GM21367 (cell line): Measurements from ENCODE around the gene CDKN2AIP.

ENCODE experiments used
- ATAC-seq: cut with Tn5 transposase; IDR thresholded peaks from one replicate; pipeline ENCODE4 v1.9.1; 2021; ENCODE audit not compliant: unreplicated experiment

The CDKN2AIP gene

DNA sequence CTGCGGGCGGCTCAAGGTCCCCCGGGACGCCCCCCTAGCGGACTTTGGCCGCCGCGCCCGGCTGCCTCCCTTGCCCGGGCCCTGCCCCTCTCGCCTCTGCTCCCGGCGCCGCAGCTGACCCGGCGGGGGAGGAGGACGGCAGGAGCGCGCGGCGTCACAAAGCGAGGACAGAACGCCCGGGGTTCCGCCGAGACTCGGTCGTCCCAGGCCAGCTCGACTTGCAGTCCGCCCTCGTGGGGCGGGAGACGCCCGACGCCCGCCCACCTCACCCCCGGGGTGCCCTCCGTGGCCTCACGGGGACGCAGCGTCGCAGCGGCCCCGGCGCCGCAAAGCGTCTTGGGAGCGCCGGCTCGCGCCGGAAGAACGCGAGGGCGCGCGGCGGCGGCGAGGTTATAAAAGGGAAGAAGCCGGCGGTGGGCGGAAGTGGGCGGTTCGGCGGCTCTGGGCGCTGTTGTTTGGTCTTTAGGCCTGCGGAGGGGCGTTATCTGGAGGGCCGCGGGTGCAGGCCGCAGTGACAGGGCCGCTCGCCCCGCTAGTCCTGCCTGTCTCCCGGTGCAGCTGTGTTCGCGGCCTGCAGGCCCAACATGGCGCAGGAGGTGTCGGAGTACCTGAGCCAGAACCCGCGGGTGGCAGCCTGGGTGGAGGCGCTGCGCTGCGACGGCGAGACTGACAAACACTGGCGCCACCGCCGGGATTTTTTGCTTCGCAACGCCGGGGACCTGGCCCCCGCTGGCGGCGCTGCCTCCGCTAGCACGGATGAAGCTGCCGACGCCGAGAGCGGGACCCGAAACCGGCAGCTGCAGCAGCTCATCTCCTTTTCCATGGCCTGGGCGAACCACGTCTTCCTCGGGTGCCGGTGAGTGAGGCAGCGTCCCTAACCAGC lies at the start of gene CDKN2AIP:
TSS of gene CDKN2AIP (plus strand) at position 423 of the 883 bp plus-strand sequence. CDS start at position 585, 162 bp downstream.
- peak; percentile 81 for ATAC-seq

- ATAC-seq, result no peak
These were observed 49.0 kb upstream of the CDKN2AIP start for GRCh38 chr4:183395395-183395794.

DNA sequence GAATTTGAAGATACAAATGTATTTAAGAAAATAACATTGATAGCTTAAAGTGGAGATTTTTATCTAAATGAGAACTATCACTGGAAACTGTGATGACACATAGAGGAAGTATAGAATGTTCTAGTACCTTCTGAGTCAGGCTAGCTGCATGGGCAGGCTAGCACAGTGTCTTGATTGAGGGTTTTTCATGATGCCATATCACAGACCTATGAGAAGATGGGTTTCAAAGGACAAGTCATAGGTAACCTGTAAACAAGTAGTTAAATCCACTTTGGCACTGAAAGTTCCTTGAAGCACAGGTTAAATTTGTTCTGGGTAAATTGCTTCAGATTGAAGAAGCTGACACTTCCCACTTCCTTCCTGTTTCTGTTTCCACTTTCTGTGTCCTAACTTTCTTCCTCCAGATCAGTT lies 48.2 kb upstream of the CDKN2AIP start:
- ATAC-seq, result no peak

GRCh38 chr4:183397741-183398297 lies 46.6 kb upstream of the CDKN2AIP start:
- no peak for ATAC-seq

- ATAC-seq, result peak; percentile 91
These were observed 45.9 kb upstream of the CDKN2AIP start for GRCh38 chr4:183398298-183399125.

DNA sequence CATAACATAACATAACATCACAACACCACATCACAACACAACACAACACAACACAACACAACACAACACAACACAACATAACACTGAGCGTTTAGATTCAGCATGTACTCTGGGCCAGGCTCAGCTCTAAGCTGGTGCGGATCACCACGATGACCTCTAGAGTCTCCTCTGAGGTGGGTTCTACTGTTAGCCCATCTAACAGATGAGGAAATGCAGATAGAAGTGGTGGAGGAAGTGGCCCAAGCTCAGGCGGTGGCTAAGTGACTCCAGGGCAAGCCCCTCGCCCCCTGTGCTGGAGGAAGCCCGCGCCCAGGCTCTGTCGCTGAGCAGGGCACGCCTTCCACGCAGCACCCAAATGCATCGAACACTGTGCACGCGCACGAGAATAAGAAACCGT lies 45.3 kb upstream of the CDKN2AIP start:
- no peak for ATAC-seq

GRCh38 chr4:183399616-183400015 lies 44.8 kb upstream of the CDKN2AIP start:
- no peak for ATAC-seq

DNA sequence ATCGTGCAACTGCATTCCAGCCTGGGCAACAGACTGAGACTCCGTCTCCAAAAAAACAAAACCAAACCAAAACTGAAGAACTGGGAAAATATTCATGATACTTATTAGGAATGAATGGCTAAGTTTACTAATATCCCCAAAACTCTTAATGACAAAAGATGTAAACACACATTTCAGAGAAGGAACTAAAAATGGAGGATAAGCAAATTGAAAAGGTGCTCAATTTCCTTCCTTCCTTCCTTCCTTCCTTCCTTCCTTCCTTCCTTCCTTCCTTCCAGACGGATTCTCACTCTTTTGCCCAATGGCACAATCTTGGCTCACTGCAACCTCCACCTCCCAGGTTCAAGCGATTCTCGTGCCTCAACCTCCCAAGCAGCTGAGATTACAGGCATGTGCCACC lies 44.4 kb upstream of the CDKN2AIP start:
- ATAC-seq, result no peak

- no peak for ATAC-seq
These were observed 43.0 kb upstream of the CDKN2AIP start for GRCh38 chr4:183401473-183401872.

GRCh38 chr4:183402771-183403170 lies 41.7 kb upstream of the CDKN2AIP start:
- no peak for ATAC-seq

GRCh38 chr4:183403486-183403885 lies 41.0 kb upstream of the CDKN2AIP start:
- ATAC-seq, result no peak

DNA sequence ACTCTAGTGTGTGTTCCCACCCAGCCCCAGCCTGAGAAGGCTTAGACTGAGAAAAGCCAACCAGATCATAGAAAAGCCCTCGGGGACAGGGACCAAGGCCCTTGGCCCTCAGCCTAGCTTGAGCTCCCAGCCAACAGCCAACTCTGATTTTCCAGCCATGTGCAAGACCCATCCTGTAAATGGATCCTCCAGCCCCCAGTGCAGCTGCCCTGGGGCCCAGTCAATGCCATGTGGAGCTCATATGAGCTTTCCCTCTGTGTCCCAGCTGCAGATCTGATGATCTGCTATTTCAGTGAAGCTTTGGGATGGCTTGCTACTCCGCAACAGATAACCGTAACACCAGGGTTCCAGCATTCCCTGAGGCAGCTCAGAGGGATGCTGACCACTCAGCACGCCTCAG lies 40.5 kb upstream of the CDKN2AIP start:
- ATAC-seq, result no peak

DNA sequence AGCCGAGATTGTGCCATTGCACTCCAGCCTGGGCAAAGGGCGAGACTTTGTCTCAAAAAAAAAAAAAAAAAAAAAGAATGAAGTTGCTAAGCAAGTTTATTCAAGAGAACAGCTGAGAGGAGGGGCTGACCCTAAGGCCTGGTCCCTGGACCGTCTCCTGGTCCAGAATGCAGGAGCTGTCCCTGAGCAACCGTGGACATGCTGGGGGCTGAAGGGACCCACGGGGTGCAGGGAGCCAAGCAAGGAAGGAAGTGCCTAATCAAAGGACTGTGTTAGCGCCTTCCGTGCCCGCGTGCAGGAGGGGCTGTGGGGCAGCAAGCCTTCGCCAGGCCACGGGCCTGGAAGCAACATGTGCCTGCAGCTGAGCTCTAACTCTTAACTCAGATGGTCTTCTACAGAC lies 39.1 kb upstream of the CDKN2AIP start:
- ATAC-seq, result no peak

GRCh38 chr4:183407128-183407585 lies 37.3 kb upstream of the CDKN2AIP start:
- peak; percentile 97 for ATAC-seq

GRCh38 chr4:183407635-183408464 lies 36.6 kb upstream of the CDKN2AIP start:
- ATAC-seq, result no peak

DNA sequence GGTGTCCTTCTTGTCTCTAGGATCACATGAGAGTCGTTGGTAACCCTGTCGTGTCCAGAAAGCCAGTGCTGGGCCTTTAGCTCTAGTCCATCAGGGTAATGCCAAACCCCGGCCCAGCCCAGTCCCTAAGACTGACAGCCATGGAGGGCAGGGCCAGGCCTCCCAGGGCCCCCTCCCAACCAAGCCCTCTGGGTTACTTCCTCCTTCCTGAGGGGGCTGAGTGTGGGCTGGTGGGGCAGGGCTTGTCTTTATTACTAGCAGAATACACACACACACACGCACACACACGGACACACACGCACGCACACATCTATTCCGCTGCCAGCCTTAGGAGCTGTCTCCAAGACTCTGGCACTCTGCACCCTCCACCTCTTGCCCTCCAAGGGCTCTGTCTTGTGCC lies 35.6 kb upstream of the CDKN2AIP start:
- ATAC-seq, result no peak

GRCh38 chr4:183409483-183409882 lies 35.0 kb upstream of the CDKN2AIP start:
- ATAC-seq, result no peak

GRCh38 chr4:183409934-183410333 lies 34.5 kb upstream of the CDKN2AIP start:
- ATAC-seq, result no peak

DNA sequence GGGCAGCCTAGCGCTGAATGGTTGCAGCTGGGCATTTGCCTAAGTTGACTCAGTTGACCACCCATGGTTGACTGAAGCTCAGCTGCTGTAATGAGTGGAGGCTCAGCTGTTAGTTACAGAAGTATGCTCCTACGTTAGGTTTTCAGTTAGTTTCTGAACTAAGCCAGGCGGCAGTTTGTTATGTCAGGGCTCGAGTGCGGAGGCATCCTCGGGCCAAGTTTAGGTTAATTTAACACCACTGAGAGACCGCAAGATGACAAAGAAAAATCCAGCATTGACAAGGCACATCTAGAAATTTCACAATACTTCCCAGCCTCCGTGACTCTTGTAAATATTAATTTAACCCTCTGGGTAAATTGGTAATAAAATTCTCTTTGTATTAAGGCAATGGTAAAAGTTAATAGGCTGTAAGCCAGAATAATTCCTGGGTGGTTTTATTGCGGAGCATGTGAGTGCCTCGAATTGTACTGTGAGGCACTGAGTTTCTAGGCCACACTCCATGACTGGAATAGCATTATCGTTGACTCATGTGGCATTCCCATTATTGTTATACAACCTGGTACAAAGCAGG lies 33.1 kb upstream of the CDKN2AIP start:
- ATAC-seq, result no peak

DNA sequence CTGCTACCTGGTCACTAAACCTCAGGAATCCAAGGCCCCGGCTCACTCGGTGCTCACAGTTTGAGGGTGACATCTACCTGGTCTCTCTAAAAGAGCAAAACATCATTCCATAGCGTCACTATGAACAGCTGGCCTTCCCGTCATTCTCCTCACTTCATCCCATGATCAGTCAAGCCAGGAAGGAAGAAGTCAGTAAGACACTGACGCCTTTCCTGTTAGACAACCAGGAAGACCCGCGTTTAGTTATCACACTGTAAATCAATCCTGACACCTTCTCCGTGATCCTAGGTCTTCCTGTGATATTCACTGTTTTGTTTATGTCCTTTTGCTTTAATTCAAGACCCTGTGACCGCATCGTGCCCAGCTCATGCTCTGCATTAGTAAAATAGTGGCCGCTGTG lies 31.6 kb upstream of the CDKN2AIP start:
- ATAC-seq, result no peak
